IMR-90 (cell line): ENCODE measurements around the gene KCNA10. TPM values are rescaled to one million over a fixed set of nuclear protein-coding genes. Genes with fewer than 3 reads are reported as not detected.

Source experiments
- ATAC-seq: fragments of 200-7000 bp; cut with Tn5 transposase; 2 replicates; pipeline ENCODE4 v1.9.1; 2020; ENCODE audit warnings: low read depth, mild to moderate bottlenecking, moderate library complexity
- BruUV-seq: library from RNA; stranded (reverse); fragments of 400-500 nt; replicated peaks from 2 replicates; lab custom pipeline; 2021; lab: Mats Ljungman, UMichigan
- CTCF ChIA-PET: fragments of 300-600 bp; formaldehyde crosslinking; extraction: SDS; loops from one replicate; lab custom pipeline; 2021; ENCODE audit warnings: antibody characterized with exemption; lab: Yijun Ruan, JAX
- POLR2A ChIA-PET: fragments of 300-600 bp; sonication (Branson Sonifier 250); formaldehyde crosslinking; loops from one replicate; lab custom pipeline; 2022; ENCODE audit warnings: antibody characterized with exemption; ENCODE audit not compliant: unreplicated experiment; lab: Charles Lee
- DNase-seq: peaks from one replicate; pipeline ENCODE4 v3.0.0; 2013
- H2AFZ ChIP-seq: replicated peaks from 2 replicates; pipeline ENCODE3; 2013; ENCODE audit warnings: low read length, mild to moderate bottlenecking; ENCODE audit not compliant: poor library complexity
- H2AK5ac ChIP-seq: 2 replicates; pipeline ENCODE4 v1.6.1; 2013; ENCODE audit warnings: low read depth, low read length, inconsistent platforms
- H2AK9ac ChIP-seq: replicated peaks from 2 replicates; pipeline ENCODE3; 2013; ENCODE audit warnings: mild to moderate bottlenecking, low read depth, low read length, moderate library complexity; ENCODE audit not compliant: poor library complexity
- H2BK120ac ChIP-seq: 2 replicates; pipeline ENCODE4 v1.6.1; 2013; ENCODE audit warnings: low read depth, low read length, inconsistent platforms
- H2BK15ac ChIP-seq: 3 replicates; pipeline ENCODE4 v1.6.1; 2013; ENCODE audit warnings: low read depth, low read length, inconsistent platforms
- H2BK20ac ChIP-seq: 2 replicates; pipeline ENCODE4 v1.6.1; 2013; ENCODE audit warnings: low read depth, mild to moderate bottlenecking, inconsistent platforms, low read length, moderate library complexity
- H2BK5ac ChIP-seq: 2 replicates; pipeline ENCODE4 v1.6.1; 2013; ENCODE audit warnings: mild to moderate bottlenecking, low read depth, low read length, inconsistent platforms; ENCODE audit not compliant: poor library complexity, severe bottlenecking
- H3K14ac ChIP-seq: replicated peaks from 2 replicates; pipeline ENCODE4 v1.6.1; 2013; ENCODE audit warnings: low read depth, low read length, inconsistent platforms
- H3K18ac ChIP-seq: 2 replicates; pipeline ENCODE4 v1.6.1; 2013; ENCODE audit warnings: low read depth, low read length, control low read depth
- H3K23ac ChIP-seq: 2 replicates; pipeline ENCODE4 v1.6.1; 2013; ENCODE audit warnings: low read depth, low read length, inconsistent platforms
- H3K27ac ChIP-seq: 2 replicates; pipeline ENCODE4 v1.5.1; 2013; ENCODE audit warnings: mild to moderate bottlenecking, control low read depth, low read length; ENCODE audit not compliant: insufficient read depth
- H3K27me3 ChIP-seq: 2 replicates; pipeline ENCODE4 v1.6.1; 2013; ENCODE audit warnings: low read length; ENCODE audit not compliant: control insufficient read depth, insufficient read depth
- H3K36me3 ChIP-seq: 2 replicates; pipeline ENCODE4 v1.6.1; 2013; ENCODE audit warnings: low read length, mixed read lengths; ENCODE audit not compliant: control insufficient read depth, insufficient read depth
- H3K4ac ChIP-seq: 2 replicates; pipeline ENCODE4 v1.6.1; 2013; ENCODE audit warnings: low read depth, low read length, inconsistent platforms
- H3K4me1 ChIP-seq: 2 replicates; pipeline ENCODE4 v1.6.1; 2013; ENCODE audit warnings: low read length, mixed read lengths; ENCODE audit not compliant: control insufficient read depth, insufficient read depth
- H3K4me2 ChIP-seq: 2 replicates; pipeline ENCODE4 v1.6.1; 2013; ENCODE audit warnings: low read depth, mild to moderate bottlenecking, control low read depth, low read length, moderate library complexity
- H3K4me3 ChIP-seq: 2 replicates; pipeline ENCODE4 v1.5.1; 2013; ENCODE audit warnings: low read depth, mild to moderate bottlenecking, control low read depth, low read length, moderate library complexity; ENCODE audit not compliant: insufficient read depth
- H3K56ac ChIP-seq: 2 replicates; pipeline ENCODE4 v1.6.1; 2013; ENCODE audit warnings: low read length, inconsistent platforms; ENCODE audit not compliant: insufficient read depth; ENCODE audit errors: extremely low read depth
- H3K79me1 ChIP-seq, 2 experiments: 2 replicates each; pipeline ENCODE4 v1.6.1; 2013; ENCODE audit warnings: low read length in 2 of 2, inconsistent platforms in 1 of 2, low read depth in 1 of 2
- H3K9ac ChIP-seq: 2 replicates; pipeline ENCODE4 v1.6.1; 2013; ENCODE audit warnings: low read depth, low read length, control low read depth
- H3K9me1 ChIP-seq: 2 replicates; pipeline ENCODE4 v1.6.1; 2013; ENCODE audit warnings: low read length, inconsistent platforms; ENCODE audit not compliant: insufficient read depth
- H3K9me3 ChIP-seq: 2 replicates; pipeline ENCODE4 v1.6.1; 2013; ENCODE audit warnings: low read length; ENCODE audit not compliant: control insufficient read depth, insufficient read depth
- H4K20me1 ChIP-seq: 2 replicates; pipeline ENCODE4 v1.6.1; 2013; ENCODE audit warnings: low read length, inconsistent platforms; ENCODE audit not compliant: insufficient read depth
- H4K5ac ChIP-seq: 2 replicates; pipeline ENCODE4 v1.6.1; 2013; ENCODE audit warnings: mild to moderate bottlenecking, low read depth, low read length, control low read depth
- H4K8ac ChIP-seq, 2 experiments: 2 replicates each; pipeline ENCODE4 v1.6.1; 2013; ENCODE audit warnings: low read depth in 2 of 2, low read length in 2 of 2, control low read depth in 1 of 2, inconsistent platforms in 1 of 2
- H4K91ac ChIP-seq: 2 replicates; pipeline ENCODE4 v1.6.1; 2013; ENCODE audit warnings: low read depth, low read length, inconsistent platforms; ENCODE audit not compliant: insufficient read depth
- CHD1 ChIP-seq: IDR thresholded peaks from 2 replicates; pipeline ENCODE4 v1.6.1; 2012; ENCODE audit warnings: low read depth, low read length, improper control_type of control experiment
- MAZ ChIP-seq: IDR thresholded peaks from 2 replicates; pipeline ENCODE4 v1.6.1; 2012; ENCODE audit warnings: low read depth, mild to moderate bottlenecking, low read length, improper control_type of control experiment, moderate library complexity, borderline replicate concordance
- RAD21 ChIP-seq: IDR thresholded peaks from 2 replicates; pipeline ENCODE4 v1.6.1; 2012; ENCODE audit warnings: low read length, improper control_type of control experiment
- WGBS, 2 experiments: methylation state at CpG; one replicate each; pipeline versions ENCODE4 v1.1.5 to v1.1.7; 2013; ENCODE audit warnings: missing lambda C conversion rate in 2 of 2; ENCODE audit not compliant: insufficient read length in 1 of 2; ENCODE audit errors: extremely low coverage in 2 of 2; 5-methylcytosine and 5-hydroxymethylcytosine counted together
- dilution Hi-C: fragments of 300-500 bp; cut with HindIII; formaldehyde crosslinking; loops from one replicate; pipeline ENCODE4 v1.14.3; 2018; ENCODE audit warnings: low sequenced_read_pairs; ENCODE audit not compliant: unreplicated experiment
- in situ Hi-C: fragments of 300-500 bp; cut with MboI; formaldehyde crosslinking; loops from 3 replicates; pipeline ENCODE4 v1.14.3; 2019; ENCODE audit warnings: low sequenced_read_pairs, inconsistent platforms, mixed read lengths
- intact Hi-C: fragments of 100-400 bp; cut with micrococcal nuclease; formaldehyde crosslinking; loops from 2 replicates; pipeline ENCODE4 v1.10.0; 2022
- polyA plus RNA-seq, 3 experiments: library from polyadenylated mRNA; depleted of rRNA; stranded (reverse); fragments of >200 nt; gene quantifications; 2 replicates each; pipeline ENCODE4 v1.2.3, GENCODE V29; 2012; ENCODE audit warnings: low replicate concordance in 1 of 3
- total RNA-seq: library from RNA; depleted of rRNA; stranded (reverse); fragments of >200 nt; gene quantifications from 2 replicates; pipeline ENCODE4 v1.2.3, GENCODE V29; 2012
- TF ChIP-seq, protein P1 (sequence below): fragments of 150-350 bp; IDR thresholded peaks from 2 replicates; pipeline ENCODE4 v1.6.1; 2016; ENCODE audit warnings: low read depth, mild to moderate bottlenecking, low read length, moderate library complexity, borderline replicate concordance
- TF ChIP-seq, protein P2 (sequence below): conservative IDR thresholded peaks from 2 replicates; pipeline ENCODE4 v1.5.1; 2012; ENCODE audit warnings: mild to moderate bottlenecking, low read depth, low read length, improper control_type of control experiment

KCNA10 gene
- total and polyA plus RNA-seq, 2 of the 4 experiments (the other 2 are of a cell fraction): not detected

DNA sequence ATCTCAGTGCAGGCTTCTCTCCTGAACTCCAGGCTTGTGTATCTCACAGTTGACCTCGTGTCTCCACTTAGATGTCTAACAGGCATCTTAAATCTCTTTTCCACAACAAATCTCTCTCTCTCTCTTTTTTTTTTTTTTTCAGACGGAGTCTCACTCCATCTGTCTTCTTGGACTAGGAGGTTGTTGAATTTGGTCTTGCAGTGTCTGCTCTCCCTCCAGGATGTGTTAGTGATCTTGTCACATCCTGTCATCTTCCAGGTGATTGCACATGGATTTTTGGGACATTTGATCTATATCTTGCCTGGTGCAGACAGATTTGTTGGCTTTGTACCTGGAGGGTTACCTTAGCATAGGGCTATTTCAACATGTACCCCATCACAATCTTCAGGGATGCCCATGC is 26.5 kb upstream of the KCNA10 start:
- H3K4me1 ChIP-seq: no peaks in the 10 kb centered on the region
- no peak overlapping the region for H2BK5ac ChIP-seq
- dilution Hi-C loops: no loop called here
- peaks cover 1% of the 10 kb centered on the region; the same call in 1 of the 2 replicates for H3K27me3 ChIP-seq
- H3K56ac ChIP-seq: no peak overlapping the region
- H4K20me1 ChIP-seq: no peaks in the 10 kb centered on the region
- ATAC-seq (no peak), DNase-seq (no peak)
- no peak overlapping the region for H2AFZ ChIP-seq
- intact Hi-C loops: no loop called here
- H4K5ac ChIP-seq: no peak overlapping the region
- H2AK5ac ChIP-seq: no peak overlapping the region
- no peak overlapping the region for H3K14ac ChIP-seq
- ChIA-PET POLR2A (no interaction called here), CTCF (no interaction called here)
- no peak overlapping the region for H3K23ac ChIP-seq
- no peak overlapping the region for H3K18ac ChIP-seq
- in situ Hi-C loops: no loop called here
- H3K36me3 ChIP-seq: no peaks in the 10 kb centered on the region
- H2BK120ac ChIP-seq: no peak overlapping the region
- no peak overlapping the region for H2BK20ac ChIP-seq
- H3K79me1 ChIP-seq: no peaks in the 10 kb centered on the region
- H3K4me3 ChIP-seq: no peak overlapping the region
- no peaks in the 10 kb centered on the region for H3K9me3 ChIP-seq
- H2AK9ac ChIP-seq: no peak overlapping the region
- H3K9ac ChIP-seq: no peak overlapping the region
- H4K91ac ChIP-seq: no peak overlapping the region
- no TSS peak for BruUV-seq
- no peak overlapping the region for H4K8ac ChIP-seq
- no peak for TF ChIP-seq MAZ
- TF ChIP-seq, protein P1, sequence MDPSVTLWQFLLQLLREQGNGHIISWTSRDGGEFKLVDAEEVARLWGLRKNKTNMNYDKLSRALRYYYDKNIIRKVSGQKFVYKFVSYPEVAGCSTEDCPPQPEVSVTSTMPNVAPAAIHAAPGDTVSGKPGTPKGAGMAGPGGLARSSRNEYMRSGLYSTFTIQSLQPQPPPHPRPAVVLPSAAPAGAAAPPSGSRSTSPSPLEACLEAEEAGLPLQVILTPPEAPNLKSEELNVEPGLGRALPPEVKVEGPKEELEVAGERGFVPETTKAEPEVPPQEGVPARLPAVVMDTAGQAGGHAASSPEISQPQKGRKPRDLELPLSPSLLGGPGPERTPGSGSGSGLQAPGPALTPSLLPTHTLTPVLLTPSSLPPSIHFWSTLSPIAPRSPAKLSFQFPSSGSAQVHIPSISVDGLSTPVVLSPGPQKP: no peak
- no peak for TF ChIP-seq RAD21
- no peak for TF ChIP-seq CHD1
- TF ChIP-seq, protein P2, sequence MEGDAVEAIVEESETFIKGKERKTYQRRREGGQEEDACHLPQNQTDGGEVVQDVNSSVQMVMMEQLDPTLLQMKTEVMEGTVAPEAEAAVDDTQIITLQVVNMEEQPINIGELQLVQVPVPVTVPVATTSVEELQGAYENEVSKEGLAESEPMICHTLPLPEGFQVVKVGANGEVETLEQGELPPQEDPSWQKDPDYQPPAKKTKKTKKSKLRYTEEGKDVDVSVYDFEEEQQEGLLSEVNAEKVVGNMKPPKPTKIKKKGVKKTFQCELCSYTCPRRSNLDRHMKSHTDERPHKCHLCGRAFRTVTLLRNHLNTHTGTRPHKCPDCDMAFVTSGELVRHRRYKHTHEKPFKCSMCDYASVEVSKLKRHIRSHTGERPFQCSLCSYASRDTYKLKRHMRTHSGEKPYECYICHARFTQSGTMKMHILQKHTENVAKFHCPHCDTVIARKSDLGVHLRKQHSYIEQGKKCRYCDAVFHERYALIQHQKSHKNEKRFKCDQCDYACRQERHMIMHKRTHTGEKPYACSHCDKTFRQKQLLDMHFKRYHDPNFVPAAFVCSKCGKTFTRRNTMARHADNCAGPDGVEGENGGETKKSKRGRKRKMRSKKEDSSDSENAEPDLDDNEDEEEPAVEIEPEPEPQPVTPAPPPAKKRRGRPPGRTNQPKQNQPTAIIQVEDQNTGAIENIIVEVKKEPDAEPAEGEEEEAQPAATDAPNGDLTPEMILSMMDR: no peak
- H3K9me1 ChIP-seq: no peaks in the 10 kb centered on the region
- WGBS, 2 experiments: no CpG with 5 or more reads among the region's 2 CpGs
- H3K4me2 ChIP-seq: no peak overlapping the region
- H3K27ac ChIP-seq: no peak overlapping the region
- H2BK15ac ChIP-seq: no peak overlapping the region
- H3K4ac ChIP-seq: no peak overlapping the region
